Liver (tissue), 9 donors: ENCODE data around the gene LMCD1. TPM values are rescaled to one million over a fixed set of nuclear protein-coding genes. Genes with fewer than 3 reads are reported as not detected.

Experiments used
- DNase-seq: peaks from one replicate; pipeline ENCODE4 v3.0.0-alpha.2; 2017; ENCODE audit warnings: low spot score
- H3K27ac ChIP-seq, 2 donors: one replicate each; pipeline ENCODE4 v1.7.0; 2013; ENCODE audit warnings: inconsistent platforms in 2 of 2, low read length in 2 of 2, control low read depth in 1 of 2, low read depth in 1 of 2, mild to moderate bottlenecking in 1 of 2
- H3K27me3 ChIP-seq, 4 donors: one replicate each; pipeline versions ENCODE4 v1.6.1 to v1.7.0; 2013; ENCODE audit warnings: low read length in 3 of 4, inconsistent platforms in 1 of 4, mild to moderate bottlenecking in 1 of 4, moderate library complexity in 1 of 4; ENCODE audit not compliant: control insufficient read depth in 4 of 4, insufficient read depth in 4 of 4
- H3K36me3 ChIP-seq, 4 donors: one replicate each; pipeline versions ENCODE4 v1.6.1 to v1.7.0; 2013; ENCODE audit warnings: low read length in 3 of 4, mild to moderate bottlenecking in 3 of 4, low read depth in 1 of 4, moderate library complexity in 1 of 4; ENCODE audit not compliant: control insufficient read depth in 4 of 4, insufficient read depth in 3 of 4
- H3K4me1 ChIP-seq, 4 donors: one replicate each; pipeline versions ENCODE4 v1.6.1 to v1.7.0; 2013; ENCODE audit warnings: low read length in 3 of 4, mild to moderate bottlenecking in 3 of 4, moderate library complexity in 1 of 4; ENCODE audit not compliant: control insufficient read depth in 4 of 4, insufficient read depth in 4 of 4
- H3K4me3 ChIP-seq, 3 donors: one replicate each; pipeline versions ENCODE4 v1.6.1 to v1.7.0; 2013; ENCODE audit warnings: low read length in 3 of 3, control low read depth in 1 of 3, low read depth in 1 of 3, mild to moderate bottlenecking in 1 of 3
- H3K9ac ChIP-seq, 2 donors: one replicate each; pipeline ENCODE4 v1.7.0; 2013; ENCODE audit warnings: low read length in 2 of 2, mild to moderate bottlenecking in 2 of 2, moderate library complexity in 2 of 2, control low read depth in 1 of 2, low read depth in 1 of 2
- H3K9me3 ChIP-seq, 4 donors: one replicate each; pipeline versions ENCODE4 v1.6.1 to v1.7.0; 2013; ENCODE audit warnings: low read length in 3 of 4; ENCODE audit not compliant: control insufficient read depth in 4 of 4
- ATF3 ChIP-seq: IDR thresholded peaks from 2 replicates; pipeline ENCODE4 v1.6.1; 2016; ENCODE audit warnings: antibody characterized with exemption
- CTCF ChIP-seq: fragments of 150-350 bp; IDR thresholded peaks from 2 replicates; pipeline ENCODE4 v1.5.1; 2017; ENCODE audit warnings: improper control_type of control experiment, low read depth, low read length; ENCODE audit not compliant: missing input control
- EGR1 ChIP-seq, 2 donors: IDR thresholded peaks; 2 replicates each; pipeline ENCODE4 v1.6.1; 2016 to 2018; ENCODE audit warnings: antibody characterized with exemption in 2 of 2, low read depth in 2 of 2
- FOXA1 ChIP-seq: IDR thresholded peaks from 2 replicates; pipeline ENCODE4 v1.6.1; 2016; ENCODE audit warnings: antibody characterized with exemption
- FOXA2 ChIP-seq: IDR thresholded peaks from 2 replicates; pipeline ENCODE4 v1.6.1; 2016; ENCODE audit warnings: antibody characterized with exemption
- GABPA ChIP-seq, 2 donors: IDR thresholded peaks in 1 of 2; conservative IDR thresholded peaks in 1 of 2; 2 replicates each; pipeline ENCODE4 v1.6.1; 2016; ENCODE audit warnings: antibody characterized with exemption in 2 of 2, mild to moderate bottlenecking in 1 of 2, moderate library complexity in 1 of 2
- HNF4A ChIP-seq, 2 donors: conservative IDR thresholded peaks; 2 replicates each; pipeline ENCODE4 v1.6.1; 2016; ENCODE audit warnings: antibody characterized with exemption in 2 of 2, mild to moderate bottlenecking in 2 of 2
- HNF4G ChIP-seq: IDR thresholded peaks from 2 replicates; pipeline ENCODE4 v1.6.1; 2016; ENCODE audit warnings: antibody characterized with exemption
- JUND ChIP-seq, 2 donors: IDR thresholded peaks; 2 replicates each; pipeline ENCODE4 v1.6.1; 2016; ENCODE audit warnings: antibody characterized with exemption in 2 of 2
- MAX ChIP-seq: IDR thresholded peaks from 2 replicates; pipeline ENCODE4 v1.6.1; 2016; ENCODE audit warnings: antibody characterized with exemption
- NR2F2 ChIP-seq: IDR thresholded peaks from 2 replicates; pipeline ENCODE4 v1.6.1; 2016; ENCODE audit warnings: antibody characterized with exemption
- RAD21 ChIP-seq, 2 donors: IDR thresholded peaks; 2 replicates each; pipeline ENCODE4 v1.6.1; 2016; ENCODE audit warnings: antibody characterized with exemption in 2 of 2, mild to moderate bottlenecking in 2 of 2
- REST ChIP-seq: IDR thresholded peaks from 2 replicates; pipeline ENCODE4 v1.6.1; 2016; ENCODE audit warnings: antibody characterized with exemption, mild to moderate bottlenecking
- RXRA ChIP-seq, 2 donors: IDR thresholded peaks; 2 replicates each; pipeline ENCODE4 v1.6.1; 2017 to 2018; ENCODE audit warnings: antibody characterized with exemption in 2 of 2, mild to moderate bottlenecking in 1 of 2
- TAF1 ChIP-seq: conservative IDR thresholded peaks from 2 replicates; pipeline ENCODE4 v1.6.1; 2016; ENCODE audit warnings: antibody characterized with exemption, mild to moderate bottlenecking
- ZBTB33 ChIP-seq: IDR thresholded peaks from 2 replicates; pipeline ENCODE4 v1.6.1; 2016; ENCODE audit warnings: antibody characterized with exemption
- WGBS: extraction: QIAGEN DNeasy Blood & Tissue Kit; methylation state at CpG from one replicate; pipeline ENCODE4 v1.1.7; 2013; 5-methylcytosine and 5-hydroxymethylcytosine counted together
- polyA plus RNA-seq, 2 donors: library from polyadenylated mRNA; stranded (reverse) in 1 of 2; unstranded in 1 of 2; fragments of 200-250 nt in 1 of 2; fragments of >200 nt in 1 of 2; fragmentation: Nextera tagmentation in 1 of 2; extraction: Ambion mirVana in 1 of 2; gene quantifications; one replicate each; pipeline versions ENCODE4 v1.2.1 to v1.2.3, GENCODE V29; 2013 to 2015
- total RNA-seq, 2 donors: library from RNA; depleted of rRNA; stranded (reverse); fragments of >200 nt; gene quantifications; one replicate each; pipeline ENCODE4 v1.2.3, GENCODE V29; 2014
- donor health status: healthy.
- donor health status: healthy.
- donor health status: healthy.
- donor health status: healthy.
- donor health status: healthy.

LMCD1 gene
- total and polyA plus RNA-seq, 4 donors: 3.1 to 8.3 (median 6.0) TPM

- TF ChIP-seq CTCF: no peak
- TF ChIP-seq MAX: no peak
- no peak for TF ChIP-seq EGR1 (IDR thresholded peaks at IDR 0.05; ENCODE audit: low read depth in 2 of 2)
- no peak for TF ChIP-seq JUND (IDR thresholded peaks at IDR 0.05)
These were observed 50.7 kb downstream of the LMCD1 start (continued) for GRCh38 chr3:8552223-8552762.

- WGBS: 94% methylated on average over 6 of the region's 6 CpGs
- no peaks in the 10 kb centered on the region for H3K36me3 ChIP-seq
- H3K9me3 ChIP-seq: no peaks in the 10 kb centered on the region
- DNase-seq: no peak
- H3K27me3 ChIP-seq: no peaks in the 10 kb centered on the region
- H3K4me1 ChIP-seq: peaks cover 6 to 25% (median 11%) of the 10 kb centered on the region in 4 donors
- TF ChIP-seq JUND (IDR thresholded peaks at IDR 0.05) (no peak), RXRA (IDR thresholded peaks at IDR 0.05) (no peak), TAF1 (no peak), ATF3 (no peak), HNF4A (conservative IDR thresholded peaks at IDR 0.05) (no peak), ZBTB33 (no peak), FOXA2 (no peak)
- no peak overlapping the region for H3K4me3 ChIP-seq
- H3K9ac ChIP-seq: no peak overlapping the region
- H3K27ac ChIP-seq: no peak overlapping the region
These were observed 51.8 kb downstream of the LMCD1 start for GRCh38 chr3:8553405-8553804.

- peaks cover 0 to 13% (median 2%) of the 10 kb centered on the region in 4 donors for H3K4me1 ChIP-seq
- no peak for DNase-seq
- H3K36me3 ChIP-seq: no peaks in the 10 kb centered on the region
- H3K27ac ChIP-seq: no peak overlapping the region
- 93% methylated on average over 11 of the region's 11 CpGs for WGBS
- no peaks in the 10 kb centered on the region for H3K27me3 ChIP-seq
- H3K9ac ChIP-seq: no peak overlapping the region
- no peak overlapping the region for H3K4me3 ChIP-seq
- H3K9me3 ChIP-seq: no peaks in the 10 kb centered on the region
- TF ChIP-seq RXRA (IDR thresholded peaks at IDR 0.05) (no peak), CTCF (no peak), FOXA2 (no peak), NR2F2 (no peak), FOXA1 (no peak), HNF4G (no peak), ATF3 (no peak), JUND (IDR thresholded peaks at IDR 0.05) (no peak), REST (no peak), MAX (no peak), RAD21 (IDR thresholded peaks at IDR 0.05) (no peak), ZBTB33 (no peak), GABPA (IDR thresholded peaks at IDR 0.05 in 1 of 2, conservative IDR thresholded peaks at IDR 0.05 in 1 of 2) (no peak)
These were observed 53.1 kb downstream of the LMCD1 start for GRCh38 chr3:8554696-8555095.
